Endothelial cell of umbilical vein (primary cell): ENCODE results near the gene DMRTB1. TPM values are rescaled to one million over a fixed set of nuclear protein-coding genes. Genes with fewer than 3 reads are reported as not detected.
A peak's percentile ranks its signal among the peaks of the same experiment; 100 is the strongest.

Experiments
- BruUV-seq: library from RNA; stranded (reverse); fragments of 400-500 nt; replicated peaks from 2 replicates; lab custom pipeline; 2021; lab: Mats Ljungman, UMichigan
- CTCF ChIA-PET: fragments of 300-600, 350-600 bp; sonication (Branson Sonifier 250); formaldehyde crosslinking; loops from one replicate; lab custom pipeline; 2021; ENCODE audit warnings: antibody characterized with exemption, inconsistent platforms; lab: Charles Lee
- POLR2A ChIA-PET: fragments of 300-600, 350-600 bp; sonication (Branson Sonifier 250); formaldehyde crosslinking; loops from one replicate; lab custom pipeline; 2021; ENCODE audit warnings: antibody characterized with exemption, inconsistent platforms; lab: Charles Lee
- DNase-seq: peaks from one replicate; pipeline ENCODE4 v3.0.0-alpha.2; 2011; ENCODE audit warnings: low read depth, low spot score
- FAIRE-seq: peaks from 2 replicates; lab custom pipeline; 2011; peaks lifted over from hg19 to GRCh38; lab: Jason Lieb, UNC
- H2AFZ ChIP-seq: 2 replicates; pipeline ENCODE4 v1.6.0; 2012; ENCODE audit warnings: low read depth, low read length, control low read depth, inconsistent platforms
- H3K27ac ChIP-seq: 2 replicates; pipeline ENCODE4 v1.5.1; 2011; ENCODE audit warnings: low read depth, mild to moderate bottlenecking, control low read depth, low read length, moderate library complexity; ENCODE audit not compliant: insufficient read depth
- H3K27me3 ChIP-seq, 2 experiments: 2 replicates each; pipeline versions ENCODE4 v1.6.0 to v1.6.1; 2011; ENCODE audit warnings: low read length in 2 of 2, mixed read lengths in 1 of 2; ENCODE audit not compliant: control insufficient read depth in 2 of 2, insufficient read depth in 2 of 2
- H3K36me3 ChIP-seq, 2 experiments: 2 replicates in 1 of 2; 3 replicates in 1 of 2; pipeline ENCODE4 v1.5.1; 2011; ENCODE audit warnings: low read length in 2 of 2, mild to moderate bottlenecking in 1 of 2, moderate library complexity in 1 of 2; ENCODE audit not compliant: control insufficient read depth in 2 of 2, insufficient read depth in 2 of 2; ENCODE audit errors: extremely low read depth in 1 of 2
- H3K4me1 ChIP-seq: 3 replicates; pipeline ENCODE4 v1.5.1; 2011; ENCODE audit warnings: mild to moderate bottlenecking, low read length; ENCODE audit not compliant: control insufficient read depth, insufficient read depth; ENCODE audit errors: extremely low read depth
- H3K4me2 ChIP-seq: 2 replicates; pipeline ENCODE4 v1.6.1; 2011; ENCODE audit warnings: low read length, control low read depth, mixed read lengths; ENCODE audit not compliant: insufficient read depth
- H3K4me3 ChIP-seq, 3 experiments: fragments of 200-600 bp in 1 of 3; sonication (generic), shearing (Covaris generic) in 1 of 3; replicated peaks in 1 of 3; 2 replicates each; pipeline ENCODE4 v1.5.1; 2011 to 2016; ENCODE audit warnings: control low read depth in 3 of 3, low read length in 3 of 3, mild to moderate bottlenecking in 2 of 3, inconsistent platforms in 1 of 3, low read depth in 1 of 3, moderate library complexity in 1 of 3; ENCODE audit not compliant: insufficient read depth in 1 of 3
- H3K79me2 ChIP-seq: 2 replicates; pipeline ENCODE4 v1.6.0; 2012; ENCODE audit warnings: low read length, inconsistent platforms; ENCODE audit not compliant: control insufficient read depth, insufficient read depth
- H3K9ac ChIP-seq: replicated peaks from 2 replicates; pipeline ENCODE3; 2011; ENCODE audit warnings: low read length, control low read depth; ENCODE audit not compliant: insufficient read depth; ENCODE audit errors: extremely low read depth
- H3K9me1 ChIP-seq: replicated peaks from 3 replicates; pipeline ENCODE4 v1.6.0; 2011; ENCODE audit warnings: mild to moderate bottlenecking, low read length; ENCODE audit not compliant: control insufficient read depth, insufficient read depth; ENCODE audit errors: extremely low read depth
- H3K9me3 ChIP-seq: replicated peaks from 2 replicates; pipeline ENCODE4 v1.5.1; 2012; ENCODE audit warnings: low read length, inconsistent platforms; ENCODE audit not compliant: control insufficient read depth, insufficient read depth
- H4K20me1 ChIP-seq: replicated peaks from 2 replicates; pipeline ENCODE3; 2011; ENCODE audit warnings: mild to moderate bottlenecking, low read length; ENCODE audit not compliant: control insufficient read depth, insufficient read depth; ENCODE audit errors: extremely low read depth
- CTCF ChIP-seq, 2 donors: IDR thresholded peaks; 1 replicate in 1 of 2; 2 replicates in 1 of 2; pipeline ENCODE4 v1.5.1; 2011; ENCODE audit warnings: low read length in 2 of 2, mild to moderate bottlenecking in 2 of 2, moderate library complexity in 2 of 2, control low read depth in 1 of 2, inconsistent platforms in 1 of 2, low read depth in 1 of 2; ENCODE audit not compliant: insufficient read depth in 1 of 2; ENCODE audit errors: extremely low read depth in 1 of 2
- GATA2 ChIP-seq: IDR thresholded peaks from 2 replicates; pipeline ENCODE4 v1.7.0; 2011; ENCODE audit warnings: low read depth, mild to moderate bottlenecking, moderate library complexity, mixed read lengths, low read length; ENCODE audit not compliant: insufficient read length, insufficient read depth
- dilution Hi-C: fragments of 300-500 bp; cut with MboI; formaldehyde crosslinking; loops from one replicate; pipeline ENCODE4 v1.15.0; 2019; ENCODE audit warnings: low sequenced_read_pairs; ENCODE audit not compliant: extremely low pct_ligation_motif_present
- intact Hi-C: fragments of 100-400 bp; cut with micrococcal nuclease; formaldehyde crosslinking; loops from one replicate; pipeline ENCODE4 v1.10.0; 2022
- polyA plus RNA-seq, 4 experiments: library from polyadenylated mRNA; depleted of rRNA in 3 of 4; stranded (reverse) in 3 of 4; unstranded in 1 of 4; fragments of >200 nt; gene quantifications; 2 replicates each; pipeline versions ENCODE4 v1.2.1 to v1.2.3, GENCODE V29; 2011 to 2012; ENCODE audit warnings: missing spikeins in 1 of 4
- total RNA-seq: library from RNA; stranded (reverse); gene quantifications from 2 replicates; pipeline ENCODE4 v1.2.3, GENCODE V29; 2021

Gene DMRTB1
- total and polyA plus RNA-seq, 2 donors (not counting 3 experiments of a cell fraction or from before 2014, with no cell fraction given): not detected

GRCh38 chr1:53485478-53486394 is 26.5 kb downstream of the DMRTB1 start:
- H3K27ac ChIP-seq: no peak overlapping the region
- H2AFZ ChIP-seq: no peak overlapping the region
- no peak overlapping the region for H3K9ac ChIP-seq
- H3K4me2 ChIP-seq: no peak overlapping the region
- dilution Hi-C loops: no loop called here
- H3K27me3 ChIP-seq: peaks cover 3 to 8% of the 10 kb centered on the region in 2 experiments
- FAIRE-seq (peak; percentile 78), DNase-seq (peak; percentile 63)
- H3K79me2 ChIP-seq: no peaks in the 10 kb centered on the region
- ChIA-PET POLR2A (no interaction called here), CTCF (interaction anchor here (0.6 to 4.7 kb wide), 22 partner anchors 13 to 1511 kb away, joined by 3 to 50 read pairs (median 4); no protein-coding TSS in a partner anchor)
- BruUV-seq: no TSS peak
- H4K20me1 ChIP-seq: no peaks in the 10 kb centered on the region
- H3K9me3 ChIP-seq: no peaks in the 10 kb centered on the region
- H3K4me3 ChIP-seq: no peak overlapping the region
- TF ChIP-seq CTCF (IDR thresholded peaks at IDR 0.05; ENCODE audit: extremely low read depth in 1 of 2, insufficient read depth in 1 of 2, low read depth in 1 of 2, low read length in 2 of 2) (peak; percentile 84 to 93), GATA2 (no peak)
- intact Hi-C loops: loop anchor here (1.0 to 5.0 kb wide), 5 partner anchors 203 to 1325 kb away; no protein-coding TSS in a partner anchor
- H3K9me1 ChIP-seq: no peaks in the 10 kb centered on the region
- H3K4me1 ChIP-seq: no peaks in the 10 kb centered on the region
- H3K36me3 ChIP-seq: no peaks in the 10 kb centered on the region
